IPS-18a (cell line): ENCODE measurements around the gene GTF2I.
"Not testable (repeated sequence)": the region's sequence is repeated elsewhere in the genome, so short reads cannot be mapped to it uniquely, and the experiment has no call there.

Experiments used
- H3K27ac ChIP-seq: one replicate; pipeline ENCODE4 v1.5.1; 2013; ENCODE audit warnings: low read length
- H3K27me3 ChIP-seq: one replicate; pipeline ENCODE4 v1.6.1; 2013; ENCODE audit warnings: mild to moderate bottlenecking, low read length; ENCODE audit not compliant: control insufficient read depth, insufficient read depth
- H3K36me3 ChIP-seq: one replicate; pipeline ENCODE4 v1.6.1; 2013; ENCODE audit warnings: low read depth, low read length; ENCODE audit not compliant: control insufficient read depth
- H3K4me1 ChIP-seq: one replicate; pipeline ENCODE4 v1.6.1; 2013; ENCODE audit warnings: low read depth, low read length; ENCODE audit not compliant: control insufficient read depth
- H3K4me3 ChIP-seq: one replicate; pipeline ENCODE4 v1.5.1; 2013; ENCODE audit warnings: low read length
- H3K9ac ChIP-seq: one replicate; pipeline ENCODE4 v1.6.1; 2013; ENCODE audit warnings: mild to moderate bottlenecking, low read length, moderate library complexity
- H3K9me3 ChIP-seq: one replicate; pipeline ENCODE4 v1.6.1; 2013; ENCODE audit warnings: low read depth, low read length; ENCODE audit not compliant: control insufficient read depth

Gene GTF2I

GRCh38 chr7:74798644-74799043, 141.1 kb downstream of the GTF2I start:
- H3K27me3 ChIP-seq, H3K4me1 ChIP-seq, H3K9ac ChIP-seq, H3K36me3 ChIP-seq, H3K4me3 ChIP-seq, H3K9me3 ChIP-seq, H3K27ac ChIP-seq: not testable (repeated sequence)
